A204.1 (cell line): ENCODE results near the gene ZNF688.

Experiments used
- FAIRE-seq: peaks from 2 replicates; lab custom pipeline; 2012; peaks lifted over from hg19 to GRCh38; lab: Jason Lieb, UNC

Gene ZNF688

GRCh38 chr16:30585400-30586191, 14.1 kb upstream of the ZNF688 start, which contains the start of gene ZNF785:
Gene ZNF785 (minus strand): TSS chr16:30585697. CDS start chr16:30585611, 86 bp downstream.
- no peak for FAIRE-seq

DNA sequence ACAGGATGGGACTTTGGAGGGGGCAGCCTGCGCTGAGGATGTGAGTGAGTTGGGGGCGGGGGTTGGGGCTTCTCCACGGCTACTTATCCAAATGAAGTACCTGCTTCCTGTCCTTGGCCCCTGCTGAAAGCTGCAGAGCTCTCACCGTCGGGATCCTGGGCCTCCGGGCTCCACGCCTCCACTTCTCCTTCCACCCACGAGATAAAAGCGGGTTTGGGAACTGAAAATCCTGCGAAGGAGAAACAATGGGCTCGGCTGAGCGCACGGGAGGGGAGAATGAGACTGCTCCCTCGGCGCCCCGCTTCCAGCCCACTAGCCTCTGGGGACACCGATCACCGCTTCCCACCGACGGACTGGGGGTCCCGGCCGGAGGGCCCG, 13.5 kb upstream of the ZNF688 start:
- no peak for FAIRE-seq

- no peak for FAIRE-seq
Observed at GRCh38 chr16:30582611-30583340, 11.3 kb upstream of the ZNF688 start.

DNA sequence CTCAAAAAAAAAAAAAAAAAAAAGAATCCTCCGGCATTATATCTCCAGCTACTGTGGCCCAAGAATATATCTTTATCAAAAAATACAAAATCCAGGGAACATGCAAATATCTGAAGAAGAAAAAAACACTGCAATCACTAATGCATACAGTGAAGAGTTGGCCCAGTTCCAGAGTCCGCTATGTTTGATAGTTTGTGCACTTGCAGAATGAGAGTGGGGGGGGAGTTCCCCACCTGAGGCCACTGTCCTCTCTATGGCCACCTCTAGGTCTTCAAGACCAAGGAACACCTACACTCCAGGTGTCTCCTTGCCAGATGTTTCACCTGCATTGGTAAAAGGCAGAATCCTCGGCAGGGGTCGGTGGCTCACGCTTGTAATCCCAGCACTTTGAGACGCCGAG, 9.9 kb upstream of the ZNF688 start:
- no peak for FAIRE-seq

DNA sequence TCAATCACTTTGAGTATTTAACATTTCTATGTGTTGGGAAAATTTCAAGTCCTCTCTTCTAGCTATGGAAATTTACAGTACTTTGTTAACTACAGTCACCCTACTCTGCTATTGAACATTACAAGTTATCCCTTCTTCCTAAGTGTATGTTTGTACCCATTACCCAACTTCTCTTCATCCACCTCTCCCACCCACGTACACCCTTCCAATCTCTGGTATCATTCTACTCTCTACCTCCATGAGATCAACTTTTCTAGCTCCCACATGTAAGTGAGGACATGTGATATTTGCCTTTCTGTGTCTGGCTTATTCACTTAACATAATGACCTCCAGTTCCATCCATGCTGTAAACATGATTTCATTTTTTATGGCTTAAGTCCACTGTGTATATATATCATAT, 3.2 kb upstream of the ZNF688 start:
- FAIRE-seq, result no peak

DNA sequence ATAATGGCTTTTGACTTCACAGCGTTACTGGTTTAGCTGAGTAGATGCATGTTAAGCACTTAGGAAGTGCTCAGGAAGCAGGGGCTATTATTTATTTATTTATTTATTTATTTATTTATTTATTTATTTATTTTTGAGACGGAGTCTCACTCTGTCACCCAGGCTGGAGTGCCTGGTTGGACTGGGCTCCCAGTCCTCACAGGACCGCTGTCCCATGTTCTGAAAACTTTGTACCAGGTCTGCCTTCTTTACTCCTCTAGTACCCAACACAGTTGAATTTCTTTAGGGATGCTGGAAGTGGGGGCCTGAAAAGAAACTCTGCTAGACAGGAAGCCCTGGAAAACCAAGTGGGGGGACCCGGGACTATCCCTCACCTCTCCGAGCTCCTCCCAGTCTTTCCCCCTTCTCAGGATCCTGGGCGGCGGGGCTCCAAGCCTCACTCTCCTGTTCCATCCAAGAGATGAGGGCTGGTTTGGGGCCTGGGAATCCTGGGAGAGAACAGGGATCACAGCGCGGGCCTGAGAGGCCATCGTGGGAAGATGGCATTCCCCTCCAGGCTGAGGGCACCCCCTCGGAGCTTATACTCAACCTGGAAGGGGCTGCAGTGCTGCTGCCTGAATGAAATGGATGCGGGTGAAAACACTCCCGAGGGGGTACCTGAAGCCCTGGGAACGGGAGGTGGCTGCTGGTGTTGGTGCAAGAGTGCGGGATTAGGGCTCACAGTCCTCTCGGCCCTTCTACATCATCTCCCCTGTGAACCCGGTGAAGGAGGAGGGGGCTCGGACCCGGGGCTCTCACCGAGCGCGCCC, 674 bp downstream of the ZNF688 start:
- FAIRE-seq, result no peak

DNA sequence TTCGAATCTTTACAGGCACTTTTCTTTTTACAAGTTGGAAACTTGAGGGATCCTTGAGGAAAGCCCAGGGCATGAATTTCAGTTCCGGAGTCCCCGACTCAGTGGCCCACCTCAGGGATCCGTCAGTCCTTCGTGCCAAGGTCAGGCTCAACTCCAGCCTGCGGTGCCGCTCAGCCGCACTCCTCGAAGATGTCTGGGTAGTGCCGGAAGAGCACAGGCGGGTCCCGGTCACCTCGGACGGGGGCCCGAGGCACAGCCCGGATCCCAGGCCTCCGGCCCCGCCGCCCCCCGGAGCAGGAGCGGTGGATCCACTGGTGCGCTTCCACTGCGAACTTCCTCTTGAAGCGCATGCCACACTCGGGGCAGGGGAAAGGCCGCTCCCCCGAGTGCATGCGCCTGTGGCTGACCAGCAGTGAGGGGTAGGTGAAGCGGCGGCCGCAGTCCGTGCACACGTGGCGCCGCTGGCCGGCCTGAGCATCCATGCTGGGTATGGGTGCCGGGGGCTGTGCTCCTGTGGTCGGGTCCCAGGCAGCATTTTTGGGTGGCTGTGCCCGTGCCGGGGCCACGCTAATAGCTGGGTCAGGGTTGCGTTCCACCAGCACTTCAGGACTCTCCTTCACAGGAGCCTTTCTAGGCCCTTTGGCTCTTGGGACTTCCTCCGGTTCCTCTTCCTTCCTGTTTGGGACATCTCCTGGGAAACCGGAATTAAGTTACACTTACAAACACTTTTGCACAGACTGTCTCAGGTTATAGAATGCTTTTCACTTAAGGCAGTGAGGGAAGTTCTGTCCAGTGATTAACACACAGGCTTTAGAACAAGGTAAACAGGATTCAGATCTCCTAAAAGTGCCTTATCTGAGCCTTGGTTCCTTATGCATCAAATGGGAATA, 1.5 kb downstream of the ZNF688 start:
- no peak for FAIRE-seq

DNA sequence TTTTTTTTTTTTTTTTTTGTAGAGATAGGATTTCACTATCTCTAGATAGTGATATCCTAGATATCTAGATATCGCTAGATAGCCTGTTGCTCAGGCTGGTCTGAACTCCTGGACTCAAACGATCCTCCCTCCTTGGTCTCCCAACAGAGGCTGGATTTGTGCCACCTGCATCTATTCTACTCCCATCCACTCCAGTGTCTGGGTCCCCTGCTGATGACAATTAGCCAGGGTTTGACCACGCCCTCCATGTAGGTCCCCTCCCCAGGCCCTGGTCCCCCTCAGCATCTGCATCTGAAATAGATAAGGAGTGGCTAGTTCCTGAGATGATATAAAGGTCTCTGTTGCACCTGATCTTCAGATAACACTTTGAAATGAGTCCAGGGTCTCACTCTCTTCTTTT, 2.2 kb downstream of the ZNF688 start:
- FAIRE-seq, result no peak

GRCh38 chr16:30567991-30568638, 3.4 kb downstream of the ZNF688 start:
- no peak for FAIRE-seq

DNA sequence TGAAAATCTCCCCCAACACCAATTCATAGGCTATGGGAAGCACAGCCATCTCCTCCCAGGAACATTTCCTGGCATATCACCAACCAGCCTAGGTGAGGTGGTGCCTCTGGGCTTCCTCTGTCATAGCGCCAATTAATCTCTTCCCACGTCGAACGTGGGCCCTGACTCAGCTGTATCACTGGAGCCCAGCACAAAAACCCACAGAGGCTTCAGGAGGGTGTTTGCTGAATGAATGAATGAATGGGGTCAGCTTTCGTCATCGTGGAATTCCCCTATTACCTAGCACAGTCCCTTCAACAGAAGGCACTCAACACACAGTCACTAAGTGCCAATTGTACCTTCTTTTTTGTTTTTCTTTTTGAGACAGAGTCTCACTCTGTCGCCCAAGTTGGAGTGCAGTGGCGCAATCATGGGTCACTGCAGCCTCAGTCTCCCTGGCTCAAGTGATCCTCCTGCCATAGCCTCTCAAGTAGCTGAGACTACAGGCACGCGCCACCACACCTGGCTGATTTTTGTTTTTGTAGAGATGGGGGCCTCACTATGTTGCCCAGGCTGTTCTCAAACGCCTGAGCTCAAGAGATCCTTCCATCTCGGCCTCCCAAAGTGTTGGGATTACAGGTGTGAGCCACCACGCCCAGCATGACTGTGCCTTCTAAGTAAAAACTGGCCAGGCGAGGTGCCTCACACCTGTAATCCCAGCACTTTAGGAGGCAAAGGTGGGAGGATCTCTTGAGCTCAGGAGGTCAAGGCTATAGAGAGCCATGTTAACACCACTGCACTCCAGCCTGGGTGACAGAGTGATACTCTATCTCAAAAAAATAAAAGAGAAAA, 4.1 kb downstream of the ZNF688 start:
- no peak for FAIRE-seq

- FAIRE-seq, result no peak
Observed at GRCh38 chr16:30566531-30566930, 5.0 kb downstream of the ZNF688 start.

GRCh38 chr16:30565984-30566383, 5.5 kb downstream of the ZNF688 start:
- no peak for FAIRE-seq

GRCh38 chr16:30565526-30565925, 6.0 kb downstream of the ZNF688 start:
- FAIRE-seq, result no peak

- no peak for FAIRE-seq
Observed at GRCh38 chr16:30562021-30562420, 9.5 kb downstream of the ZNF688 start.

DNA sequence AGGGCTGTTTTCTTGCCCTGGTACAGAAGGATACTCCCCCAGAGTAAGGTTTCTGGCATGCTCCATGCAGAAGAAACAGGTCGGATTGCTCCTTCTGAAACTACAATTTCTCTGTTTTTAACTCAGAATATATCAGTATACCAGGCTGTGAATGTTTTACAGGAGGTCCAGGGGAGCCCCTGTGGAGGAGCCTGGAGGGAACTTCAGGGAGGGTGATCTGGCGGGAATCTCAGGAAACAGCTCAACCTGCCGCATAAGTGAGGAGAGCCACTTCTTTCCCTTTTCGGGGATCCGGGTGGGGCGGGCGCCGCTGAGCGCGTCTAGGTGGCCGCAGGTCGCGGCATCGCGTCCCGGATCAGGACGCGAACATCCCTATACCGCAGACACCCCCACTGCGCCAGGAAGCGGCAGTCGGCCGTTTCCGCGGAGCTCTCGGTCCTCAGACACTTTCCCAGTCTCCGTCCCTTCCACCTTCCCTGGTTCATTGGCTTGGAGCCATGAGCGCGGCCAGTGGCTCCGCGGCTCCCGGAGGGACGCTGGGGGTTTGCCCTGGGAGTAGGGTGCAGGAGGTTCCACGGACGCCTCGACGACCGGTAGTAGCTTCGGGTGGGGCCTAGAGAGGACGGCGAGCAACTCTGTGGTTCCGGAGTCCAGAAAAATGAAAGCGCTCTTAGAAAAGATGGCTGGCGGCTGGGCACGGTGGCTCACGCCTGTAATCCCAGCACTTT, 10.3 kb downstream of the ZNF688 start:
- no peak for FAIRE-seq

DNA sequence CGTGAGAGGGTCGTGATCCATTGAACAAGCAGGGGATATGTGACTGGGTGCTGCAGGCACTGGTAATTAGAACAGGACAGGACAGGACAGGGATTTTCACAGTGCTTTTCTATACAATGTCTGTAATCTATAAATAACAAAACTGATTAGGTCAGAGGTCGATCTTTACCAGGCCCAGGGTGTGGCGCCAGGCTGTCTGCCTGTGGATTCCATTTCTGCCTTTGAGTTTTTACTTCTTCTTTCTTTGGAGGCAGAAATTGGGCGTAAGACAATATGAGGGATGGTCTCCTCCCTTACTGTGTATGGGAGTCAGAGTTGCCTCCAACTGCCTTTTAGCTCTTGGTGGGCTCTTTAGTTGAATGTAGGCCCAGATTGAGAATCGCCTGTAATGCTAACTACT, 11.8 kb downstream of the ZNF688 start:
- no peak for FAIRE-seq

DNA sequence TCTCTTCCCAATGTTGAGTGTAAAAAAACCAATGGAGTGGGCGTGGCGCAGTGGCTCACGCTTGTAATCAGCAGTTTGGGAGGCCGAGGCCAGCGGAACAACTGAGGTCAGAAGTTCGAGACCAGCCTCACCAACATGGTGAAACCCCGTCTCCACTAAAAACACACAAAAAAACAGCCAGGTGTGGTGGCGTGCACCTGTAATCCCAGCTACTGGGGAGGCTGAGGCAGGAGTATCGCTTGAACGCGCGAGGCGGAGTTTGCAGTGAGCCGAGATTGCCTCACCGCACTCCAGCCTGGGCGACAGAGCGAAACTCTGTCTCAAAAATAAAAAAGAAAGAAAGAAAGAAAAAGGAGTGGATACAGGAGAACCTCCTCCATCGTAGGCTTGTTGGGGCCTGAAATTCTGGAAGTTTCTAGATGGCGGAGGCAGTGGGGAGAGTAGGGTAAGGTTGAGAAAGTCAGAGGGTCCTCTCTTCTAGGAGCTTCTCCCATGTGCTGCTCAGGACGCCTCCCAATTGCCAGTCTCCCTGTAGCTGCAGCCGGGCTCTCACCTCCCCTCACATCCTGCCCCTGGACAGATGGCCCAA, 12.6 kb downstream of the ZNF688 start:
- no peak for FAIRE-seq

DNA sequence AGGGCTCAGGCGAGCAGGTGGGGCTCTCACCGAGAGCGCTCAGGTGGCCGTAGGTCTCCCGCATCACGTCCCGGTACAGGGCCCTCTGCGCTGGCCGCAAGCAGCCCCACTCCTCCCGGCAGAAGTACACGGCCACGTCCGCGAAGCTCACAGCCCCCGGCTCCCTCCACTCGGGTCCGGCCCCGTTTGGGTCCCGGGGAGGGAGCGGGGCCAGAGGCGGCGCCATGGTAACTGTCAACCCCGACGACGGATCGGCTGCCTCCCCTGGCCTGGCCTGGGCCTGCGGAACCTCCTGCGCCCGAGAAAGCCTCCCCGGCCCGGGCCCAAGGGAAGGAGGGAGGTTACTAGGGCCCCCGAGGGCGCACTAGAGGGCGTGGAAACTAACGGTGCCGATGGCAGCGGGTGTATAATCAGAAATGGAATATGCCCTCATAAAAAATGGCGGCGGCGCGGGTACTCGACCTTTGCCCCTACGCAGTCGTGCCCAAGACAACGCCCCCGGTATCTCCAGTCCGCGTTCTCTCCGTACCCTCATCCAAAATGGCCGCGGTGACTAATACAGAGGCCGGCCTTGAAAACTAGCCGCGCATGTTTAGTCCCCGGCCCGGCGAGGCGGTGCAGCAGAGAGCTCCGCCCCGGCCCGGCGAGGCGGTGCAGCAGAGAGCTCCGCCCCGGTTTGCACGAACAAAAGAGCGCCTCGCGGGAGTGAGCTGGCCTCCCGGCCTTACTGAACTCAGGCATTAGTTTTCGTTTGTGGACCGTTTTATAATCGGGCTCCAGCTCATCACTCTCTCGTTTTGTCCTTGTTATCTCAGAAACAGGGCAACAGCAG, 13.3 kb downstream of the ZNF688 start, which contains the start of gene ZNF764:
Gene ZNF764, minus strand, starts transcription at position 418 of the 832 bp plus-strand sequence. Its CDS starts 192 bp downstream, at position 226.
- peak; percentile 98 for FAIRE-seq

DNA sequence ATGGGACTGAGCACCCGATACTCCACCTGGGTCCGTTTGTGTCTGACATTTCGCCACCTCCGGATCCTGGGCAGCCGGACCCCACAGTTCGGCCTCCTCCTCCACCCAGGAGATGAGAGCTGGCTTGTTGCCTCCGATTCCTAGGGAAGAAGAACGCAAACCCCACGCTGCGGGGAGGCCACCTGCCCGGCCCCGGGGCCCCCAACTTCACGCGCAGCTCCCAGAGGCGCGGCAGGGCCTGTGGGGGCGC, 13.9 kb downstream of the ZNF688 start:
- FAIRE-seq, result no peak
